Stimulated activated memory B cell treated with anti-CD40 and anti-IgM and Interleukin-4, amounts not matched to agents 10 μg/mL and 1 μg/mL and 100 μg/mL, for 72 hours (primary cell): ENCODE results near the gene TBL3.
A peak's percentile ranks its signal among the peaks of the same experiment; 100 is the strongest.

Experiments
- ATAC-seq: fragments of 150-1000 bp; cut with Tn5 transposase; 2 replicates; pipeline ENCODE4 v1.10.0; 2021
- H3K27ac Mint-ChIP-seq: one replicate; pipeline ENCODE4 v1.8.0; 2022; ENCODE audit warnings: mild to moderate bottlenecking, mixed read lengths
- H3K27me3 Mint-ChIP-seq: one replicate; pipeline ENCODE4 v1.8.0; 2022; ENCODE audit warnings: mixed read lengths
- H3K36me3 Mint-ChIP-seq: one replicate; pipeline ENCODE4 v1.8.0; 2022; ENCODE audit warnings: mixed read lengths
- H3K4me1 Mint-ChIP-seq: one replicate; pipeline ENCODE4 v1.8.0; 2022; ENCODE audit warnings: mixed read lengths
- H3K4me3 Mint-ChIP-seq: one replicate; pipeline ENCODE4 v1.8.0; 2022; ENCODE audit warnings: mild to moderate bottlenecking, moderate library complexity, mixed read lengths
- H3K9me3 Mint-ChIP-seq: one replicate; pipeline ENCODE4 v1.8.0; 2022; ENCODE audit warnings: mixed read lengths

The TBL3 gene

GRCh38 chr16:1940273-1941161 lies 31.3 kb upstream of the TBL3 start:
- peaks cover 40% of the 10 kb centered on the region for H3K4me1 Mint-ChIP-seq
- ATAC-seq: no peak
- H3K27me3 Mint-ChIP-seq: no peaks in the 10 kb centered on the region
- no peak overlapping the region for H3K4me3 Mint-ChIP-seq
- H3K27ac Mint-ChIP-seq: peak overlapping the region; percentile 32
- H3K9me3 Mint-ChIP-seq: no peaks in the 10 kb centered on the region
- H3K36me3 Mint-ChIP-seq: peaks cover 25% of the 10 kb centered on the region

- Mint-ChIP-seq H3K27me3 (no peaks in the 10 kb centered on the region), H3K4me3 (peak overlapping the region; percentile 97), H3K36me3 (peaks cover 25% of the 10 kb centered on the region), H3K9me3 (no peaks in the 10 kb centered on the region), H3K27ac (peak overlapping the region; percentile 94), H3K4me1 (peaks cover 40% of the 10 kb centered on the region)
- no peak for ATAC-seq
Measured at GRCh38 chr16:1941162-1942046, 30.4 kb upstream of the TBL3 start.

GRCh38 chr16:1942047-1942809 lies 29.6 kb upstream of the TBL3 start:
- Mint-ChIP-seq H3K27ac (peak overlapping the region; percentile 94), H3K27me3 (peaks cover 1% of the 10 kb centered on the region), H3K36me3 (peaks cover 18% of the 10 kb centered on the region), H3K4me1 (peaks cover 40% of the 10 kb centered on the region), H3K4me3 (peak overlapping the region; percentile 97), H3K9me3 (no peaks in the 10 kb centered on the region)
- no peak for ATAC-seq

GRCh38 chr16:1942810-1943726 lies 28.8 kb upstream of the TBL3 start, which contains the start of gene MSRB1:
TSS of gene MSRB1 (minus strand) at chr16:1943199. CDS start at chr16:1943156, 43 bp downstream.
- peak; percentile 97 for ATAC-seq
- Mint-ChIP-seq H3K9me3 (no peaks in the 10 kb centered on the region), H3K36me3 (peaks cover 14% of the 10 kb centered on the region), H3K27me3 (peaks cover 7% of the 10 kb centered on the region), H3K4me1 (peaks cover 40% of the 10 kb centered on the region), H3K27ac (peak within 1 kb of the TSS; percentile 94), H3K4me3 (peak within 1 kb of the TSS; percentile 97)

GRCh38 chr16:1944612-1945199 lies 27.1 kb upstream of the TBL3 start:
- peaks cover 40% of the 10 kb centered on the region for H3K4me1 Mint-ChIP-seq
- peaks cover 15% of the 10 kb centered on the region for H3K27me3 Mint-ChIP-seq
- H3K36me3 Mint-ChIP-seq: no peaks in the 10 kb centered on the region
- H3K4me3 Mint-ChIP-seq: peak overlapping the region; percentile 97
- H3K9me3 Mint-ChIP-seq: no peaks in the 10 kb centered on the region
- H3K27ac Mint-ChIP-seq: no peak overlapping the region
- ATAC-seq: no peak

GRCh38 chr16:1945559-1946391 lies 26.1 kb upstream of the TBL3 start:
- no peak for ATAC-seq
- Mint-ChIP-seq H3K4me3 (no peak overlapping the region), H3K4me1 (peaks cover 34% of the 10 kb centered on the region), H3K9me3 (no peaks in the 10 kb centered on the region), H3K36me3 (no peaks in the 10 kb centered on the region), H3K27ac (no peak overlapping the region), H3K27me3 (peaks cover 15% of the 10 kb centered on the region)

- Mint-ChIP-seq H3K36me3 (no peaks in the 10 kb centered on the region), H3K4me3 (no peak overlapping the region), H3K9me3 (no peaks in the 10 kb centered on the region), H3K27me3 (peaks cover 15% of the 10 kb centered on the region), H3K4me1 (peaks cover 27% of the 10 kb centered on the region), H3K27ac (no peak overlapping the region)
- no peak for ATAC-seq
Measured at GRCh38 chr16:1946495-1947368, 25.1 kb upstream of the TBL3 start.

GRCh38 chr16:1947369-1947670 lies 24.5 kb upstream of the TBL3 start:
- ATAC-seq: no peak
- Mint-ChIP-seq H3K36me3 (no peaks in the 10 kb centered on the region), H3K27me3 (peaks cover 15% of the 10 kb centered on the region), H3K27ac (no peak overlapping the region), H3K4me3 (no peak overlapping the region), H3K4me1 (peaks cover 22% of the 10 kb centered on the region), H3K9me3 (no peaks in the 10 kb centered on the region)

GRCh38 chr16:1949507-1949906 lies 22.3 kb upstream of the TBL3 start:
- Mint-ChIP-seq H3K4me1 (peaks cover 2% of the 10 kb centered on the region), H3K4me3 (no peak overlapping the region), H3K9me3 (no peaks in the 10 kb centered on the region), H3K36me3 (no peaks in the 10 kb centered on the region), H3K27me3 (peaks cover 15% of the 10 kb centered on the region), H3K27ac (peak overlapping the region; percentile 46)
- no peak for ATAC-seq

- H3K27ac Mint-ChIP-seq: no peak overlapping the region
- no peaks in the 10 kb centered on the region for H3K4me1 Mint-ChIP-seq
- ATAC-seq: no peak
- H3K27me3 Mint-ChIP-seq: peaks cover 15% of the 10 kb centered on the region
- no peaks in the 10 kb centered on the region for H3K36me3 Mint-ChIP-seq
- H3K4me3 Mint-ChIP-seq: no peak overlapping the region
- no peaks in the 10 kb centered on the region for H3K9me3 Mint-ChIP-seq
Measured at GRCh38 chr16:1950047-1950446, 21.8 kb upstream of the TBL3 start.

GRCh38 chr16:1950559-1950958 lies 21.3 kb upstream of the TBL3 start:
- Mint-ChIP-seq H3K27me3 (peaks cover 15% of the 10 kb centered on the region), H3K27ac (no peak overlapping the region), H3K4me1 (no peaks in the 10 kb centered on the region), H3K9me3 (no peaks in the 10 kb centered on the region), H3K4me3 (no peak overlapping the region), H3K36me3 (no peaks in the 10 kb centered on the region)
- ATAC-seq: no peak

- Mint-ChIP-seq H3K27me3 (peaks cover 8% of the 10 kb centered on the region), H3K36me3 (no peaks in the 10 kb centered on the region), H3K4me1 (peaks cover 1% of the 10 kb centered on the region), H3K9me3 (no peaks in the 10 kb centered on the region), H3K27ac (no peak overlapping the region), H3K4me3 (no peak overlapping the region)
- ATAC-seq: no peak
Measured at GRCh38 chr16:1953734-1954133, 18.1 kb upstream of the TBL3 start.
